ENCODE data around the gene RASGRF1. TPM values are rescaled to one million over a fixed set of nuclear protein-coding genes. Genes with fewer than 3 reads are reported as not detected.

Gene RASGRF1
- total RNA-seq, 1 donor from 2014 or later = 2.2 TPM

DNA sequence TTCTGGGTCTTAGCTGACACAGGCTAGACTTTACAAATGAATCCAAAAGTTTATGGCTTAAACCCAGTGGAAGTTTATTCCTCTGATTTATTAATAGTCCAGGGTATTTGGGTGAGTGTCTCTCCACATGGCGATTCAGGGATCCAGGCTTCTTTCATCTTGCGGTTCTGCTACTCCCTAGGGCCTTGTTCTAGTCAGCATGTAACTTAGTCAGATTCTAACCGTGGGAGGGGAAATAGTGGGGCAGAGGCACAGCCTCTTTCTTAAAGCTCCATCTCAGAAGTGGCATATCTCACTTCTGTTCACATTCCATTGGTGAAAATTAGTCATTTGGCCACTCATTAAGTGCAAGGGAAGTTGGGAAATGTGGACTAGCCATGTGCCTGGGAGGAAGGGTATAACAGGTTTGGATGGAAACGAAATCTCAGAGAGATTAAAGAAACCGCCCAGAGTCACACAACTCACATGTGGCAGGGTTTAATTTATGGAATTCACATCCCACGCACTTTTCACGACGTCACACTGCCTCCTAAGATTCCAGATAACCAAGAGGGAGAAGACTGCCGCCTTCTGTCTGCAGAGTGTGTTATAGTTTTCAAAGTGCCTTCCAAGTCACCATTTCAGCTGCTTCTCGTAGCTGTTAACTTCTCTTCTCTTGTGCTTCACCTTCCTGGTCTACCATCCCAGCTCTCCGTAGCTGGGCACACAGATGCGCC is 11.4 kb upstream of the RASGRF1 start:
- no peak for DNase-seq

- no peak for DNase-seq
Observed at GRCh38 chr15:79099692-79100091, 9.1 kb upstream of the RASGRF1 start.

- DNase-seq = no peak
Observed at GRCh38 chr15:79094611-79095021, 4.0 kb upstream of the RASGRF1 start.

DNA sequence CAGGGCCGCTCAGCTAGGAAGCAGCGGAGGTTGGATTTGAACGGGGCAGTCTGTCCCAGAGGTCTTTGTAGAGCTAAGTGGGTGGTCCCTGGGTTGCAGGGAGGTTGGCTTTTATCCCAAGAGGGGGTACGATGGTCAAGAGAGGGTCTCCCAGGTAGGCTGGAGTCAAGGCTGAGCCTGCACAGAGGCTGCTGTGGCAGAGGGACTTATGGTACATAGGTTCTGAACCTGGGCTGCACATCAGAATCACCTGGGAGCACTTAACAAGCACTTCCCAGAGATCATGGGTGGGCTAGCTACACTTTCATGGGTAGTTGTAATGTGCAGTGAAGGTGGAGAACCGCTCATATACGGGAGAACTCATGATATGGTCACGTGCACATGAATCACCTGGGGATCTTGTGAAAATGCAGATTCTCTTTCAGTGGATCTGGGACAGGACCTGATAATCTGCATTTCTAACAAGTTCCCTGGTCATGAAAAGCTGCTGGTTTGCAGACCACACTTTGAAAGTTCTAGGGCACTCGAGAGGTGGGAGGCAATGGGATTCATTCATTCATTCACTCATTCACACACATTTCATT is 2.9 kb upstream of the RASGRF1 start:
- no peak for DNase-seq

- DNase-seq = no peak
Observed at GRCh38 chr15:79092382-79092781, 1.8 kb upstream of the RASGRF1 start.

DNA sequence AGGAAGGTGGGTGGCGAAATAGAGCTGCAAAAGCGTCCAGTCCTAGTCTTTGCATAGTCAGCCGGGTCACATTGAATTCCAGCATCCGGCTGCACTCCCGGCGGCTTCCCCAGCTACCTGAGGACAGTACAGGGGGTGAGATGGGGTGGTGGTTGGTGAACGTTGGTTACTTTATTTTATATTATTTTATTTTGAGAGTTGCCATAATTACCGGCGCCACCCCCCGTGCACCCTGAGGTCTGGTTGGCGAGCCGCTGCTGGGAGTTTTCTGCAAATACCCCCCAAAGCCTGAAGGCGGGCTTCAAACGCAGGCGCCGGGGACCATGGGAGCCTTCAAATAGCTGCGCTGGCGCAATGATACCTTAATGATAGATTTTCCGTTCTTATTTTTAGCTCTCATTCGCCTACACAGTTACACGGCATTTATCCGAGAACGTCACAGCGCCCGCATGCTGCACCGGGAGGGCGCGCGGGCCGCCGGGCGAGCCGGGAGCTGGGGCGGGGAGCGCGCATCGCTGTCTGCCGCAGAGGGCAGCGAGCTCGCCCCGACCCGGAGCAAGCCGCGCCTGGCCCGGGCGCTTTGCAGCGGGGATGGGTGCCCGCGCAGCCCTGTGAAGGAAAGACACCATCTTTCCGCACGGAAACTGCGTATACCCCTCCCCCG is 756 bp upstream of the RASGRF1 start:
- peak; percentile 10 for DNase-seq

DNA sequence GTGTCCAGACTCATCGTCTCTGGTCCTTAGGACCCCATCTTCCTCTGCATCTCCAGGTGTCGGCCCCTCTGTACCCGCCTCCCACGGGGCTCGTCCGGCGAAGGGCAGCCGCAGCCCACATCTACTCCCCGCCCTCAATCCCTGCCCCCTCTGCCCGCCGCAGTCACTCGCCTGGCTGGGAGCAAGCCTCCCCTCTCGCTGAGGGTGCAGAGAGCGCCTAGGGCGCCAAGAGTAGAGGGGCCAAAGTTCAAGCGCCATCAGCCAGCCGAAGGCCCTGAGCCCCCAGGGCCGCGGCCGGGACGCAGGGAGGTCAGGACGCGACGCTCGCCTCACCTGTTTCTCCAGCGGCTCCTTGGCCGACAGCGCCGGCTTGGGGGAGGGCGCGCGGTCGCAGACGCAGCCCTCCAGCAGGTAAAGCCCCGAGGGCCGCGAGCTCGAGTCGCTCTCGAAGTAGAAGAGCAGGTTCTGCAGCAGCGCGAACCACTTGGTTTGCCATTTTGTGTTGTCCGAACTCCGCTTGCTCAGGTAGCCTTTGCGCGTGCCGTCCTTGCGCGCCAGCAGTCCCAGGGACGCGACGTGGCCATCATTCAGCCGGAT is 592 bp downstream of the RASGRF1 start:
- DNase-seq = peak; percentile 4

- DNase-seq = no peak
Observed at GRCh38 chr15:79089331-79089889, 1.2 kb downstream of the RASGRF1 start.

DNA sequence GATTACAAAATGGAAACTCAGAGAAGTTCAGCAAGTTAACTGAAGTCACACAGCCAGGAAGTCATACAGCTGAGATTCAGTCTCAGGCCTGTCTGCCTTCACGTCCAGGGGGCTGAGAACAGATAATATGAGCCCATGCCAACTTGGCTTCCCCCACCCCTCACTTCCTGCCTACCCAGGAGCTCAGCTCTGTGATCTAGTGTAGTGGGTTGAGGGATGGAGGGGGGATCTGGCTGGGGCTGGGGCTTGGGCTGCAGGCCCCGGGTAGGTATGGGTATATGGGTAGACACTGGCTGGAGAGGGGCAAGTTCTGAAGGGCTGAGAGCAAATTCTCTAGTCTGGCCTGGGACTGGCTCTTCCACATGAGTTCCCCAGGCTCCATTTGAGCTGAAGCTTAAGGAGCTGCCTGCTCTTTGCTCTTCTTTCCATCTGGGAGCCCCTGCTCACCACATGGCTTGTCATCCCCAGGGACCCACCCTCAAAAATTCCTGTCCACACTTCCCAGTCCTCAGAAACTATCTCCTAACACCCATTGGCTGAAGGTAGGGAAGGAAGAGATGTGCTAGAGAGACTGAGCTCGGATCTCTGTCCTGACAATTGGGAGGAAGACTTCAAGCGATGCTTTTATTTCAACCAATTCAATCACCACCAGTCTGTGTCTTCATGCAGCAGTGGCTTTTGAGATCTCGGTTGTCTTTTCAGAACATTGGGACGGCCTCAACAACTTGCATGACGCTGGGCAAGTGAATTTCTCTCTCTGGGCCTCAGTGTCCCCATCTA is 2.0 kb downstream of the RASGRF1 start:
- no peak for DNase-seq

GRCh38 chr15:79086814-79087213 is 3.8 kb downstream of the RASGRF1 start:
- DNase-seq = no peak

DNA sequence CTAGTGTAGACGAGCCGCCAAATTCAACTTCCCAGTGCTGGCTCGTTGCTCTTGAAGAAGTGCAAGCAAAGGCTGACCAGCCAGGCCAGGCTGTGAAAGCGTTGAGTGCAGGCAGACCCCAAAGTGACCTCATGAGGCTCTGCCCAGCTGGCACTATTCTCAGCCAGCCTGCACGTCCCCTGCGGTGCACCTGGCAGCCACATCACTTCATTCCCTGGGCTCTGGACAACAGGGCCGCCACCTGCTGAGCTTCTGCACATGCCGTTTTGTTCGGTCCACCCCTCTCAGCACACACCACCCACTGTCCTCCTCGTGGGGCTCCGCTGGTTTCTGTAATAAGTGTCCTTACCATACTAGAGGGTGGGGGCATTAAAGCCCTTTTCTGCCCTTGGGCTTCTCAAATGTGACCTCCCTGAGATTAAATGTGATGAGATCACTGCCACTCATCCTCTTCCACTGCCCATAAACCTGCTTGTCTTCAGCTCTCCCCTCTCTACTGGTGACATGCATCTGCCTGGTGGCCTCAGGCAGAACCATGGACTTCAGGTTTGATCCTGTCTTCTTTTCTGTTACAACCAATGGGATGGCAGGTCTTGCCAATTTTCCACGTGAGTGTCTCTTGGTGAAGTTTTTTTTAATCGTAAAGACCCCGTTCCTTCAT is 6.1 kb downstream of the RASGRF1 start:
- no peak for DNase-seq

DNA sequence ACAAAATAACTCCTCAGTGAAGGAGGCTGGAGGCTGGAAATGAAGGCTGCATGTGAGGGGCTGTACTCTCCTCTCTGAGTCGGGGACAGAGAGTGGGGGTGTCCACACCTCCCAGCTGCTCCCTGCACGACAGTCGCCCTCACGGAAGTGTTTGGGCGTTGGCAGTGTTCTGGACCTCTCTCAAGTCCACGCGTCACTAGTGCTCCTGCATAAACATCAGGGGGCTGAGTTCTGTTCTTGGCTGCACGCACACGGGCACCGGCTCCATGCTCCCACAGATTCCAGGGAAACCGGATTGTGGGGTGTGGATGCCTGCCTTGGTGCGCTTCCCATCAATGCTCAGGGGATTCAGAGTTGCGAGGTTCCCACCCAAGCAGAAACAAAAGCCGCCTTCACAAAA is 7.4 kb downstream of the RASGRF1 start:
- DNase-seq = no peak

DNA sequence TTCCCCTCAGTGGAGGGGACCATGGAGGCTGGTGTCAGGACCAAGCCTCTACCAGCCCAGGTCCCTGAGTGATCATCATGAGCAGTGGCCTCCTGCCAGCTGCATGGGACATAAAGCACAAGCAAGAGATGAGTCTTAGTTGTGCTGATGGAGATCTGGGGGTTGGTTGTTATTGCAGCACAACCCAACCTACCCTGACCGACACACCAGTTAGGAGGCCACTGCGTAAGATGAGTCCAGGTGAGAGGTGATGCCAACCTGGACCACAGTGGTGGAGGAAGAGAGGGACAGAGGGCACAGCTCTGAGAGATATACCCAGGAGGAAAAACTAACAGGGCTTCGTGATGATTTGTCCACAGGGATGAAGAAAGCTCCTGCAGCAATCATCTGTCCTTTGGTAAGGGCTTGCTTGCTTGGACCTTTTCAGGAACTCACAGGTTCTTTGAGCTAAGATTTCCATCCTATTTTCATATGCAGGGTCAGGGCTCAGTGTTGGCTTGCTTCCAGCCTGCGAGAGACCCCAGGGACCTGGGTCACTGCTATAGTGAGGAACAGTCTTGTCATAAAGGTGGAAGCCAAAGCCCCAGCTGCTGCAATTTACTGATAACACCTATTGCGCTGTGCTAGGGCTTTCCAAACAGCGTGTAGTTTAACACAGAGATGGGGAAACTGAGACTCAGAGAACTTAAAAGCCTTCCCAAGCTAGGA is 8.1 kb downstream of the RASGRF1 start:
- no peak for DNase-seq

DNA sequence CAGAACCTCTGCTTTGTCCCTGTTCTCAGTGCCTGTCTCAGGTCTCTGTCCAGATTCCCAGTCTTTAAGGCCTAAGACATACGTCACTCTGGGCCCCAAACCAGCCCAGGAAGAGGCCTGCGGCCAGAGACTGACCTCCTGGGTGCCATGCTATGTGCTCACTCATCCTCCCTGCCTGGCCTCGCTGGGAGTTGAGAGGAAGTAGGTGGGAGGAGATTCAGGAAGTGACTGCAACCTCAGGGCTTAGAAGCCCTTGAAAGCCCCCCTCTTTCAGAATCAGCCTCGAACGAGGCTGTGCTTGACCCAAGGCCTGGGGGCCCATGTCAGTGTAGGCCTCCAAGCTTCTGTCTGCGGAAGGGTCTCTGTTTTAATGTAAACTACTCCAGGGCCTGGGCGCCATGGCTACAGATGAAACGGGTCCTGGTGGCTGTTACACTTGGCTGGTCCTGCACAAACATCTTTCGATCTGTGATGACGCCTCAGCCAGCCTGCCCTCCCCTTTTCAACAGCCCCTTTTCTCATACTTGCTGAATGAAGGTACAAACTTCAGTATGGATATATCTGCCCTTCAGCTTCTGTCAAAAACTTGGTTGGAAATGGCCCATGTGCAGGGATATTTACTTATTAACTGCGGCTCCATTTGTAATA is 11.7 kb downstream of the RASGRF1 start:
- no peak for DNase-seq

- DNase-seq = no peak
Observed at GRCh38 chr15:79078003-79078402, 12.6 kb downstream of the RASGRF1 start.

- no peak for DNase-seq
Observed at GRCh38 chr15:79076661-79077060, 13.9 kb downstream of the RASGRF1 start.

DNA sequence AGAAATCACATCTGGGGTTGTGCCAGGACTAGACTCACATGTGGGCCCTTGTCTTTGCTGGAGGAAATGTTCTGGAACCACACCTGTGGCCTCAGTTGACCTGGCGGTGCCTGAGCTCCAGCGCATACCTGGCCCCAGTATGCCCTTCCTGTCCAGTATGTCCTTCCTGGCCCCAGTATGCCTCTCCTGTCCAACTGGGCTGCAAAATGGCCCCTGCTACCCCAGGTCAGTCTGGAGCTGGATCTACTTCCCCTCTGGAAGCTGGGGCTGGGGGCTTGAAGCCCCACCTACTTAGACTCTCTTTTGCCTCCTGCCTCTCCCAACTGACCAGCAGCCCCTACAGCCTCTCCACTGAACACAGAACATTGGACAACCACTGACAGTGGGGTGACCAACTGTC is 15.3 kb downstream of the RASGRF1 start:
- DNase-seq = no peak

- DNase-seq = no peak
Observed at GRCh38 chr15:79073336-79073735, 17.2 kb downstream of the RASGRF1 start.

- DNase-seq = no peak
Observed at GRCh38 chr15:79071901-79072300, 18.7 kb downstream of the RASGRF1 start.

GRCh38 chr15:79068790-79069189 is 21.8 kb downstream of the RASGRF1 start:
- DNase-seq = no peak

GRCh38 chr15:79067969-79068368 is 22.6 kb downstream of the RASGRF1 start:
- DNase-seq = no peak

Measured in dermis blood vessel endothelial cell (primary cell).